Breast epithelium (tissue), 4 donors: ENCODE results near the gene RPS6KA4. TPM values are rescaled to one million over a fixed set of nuclear protein-coding genes. Genes with fewer than 3 reads are reported as not detected.

ENCODE experiments used
- DNase-seq, 2 donors: peaks; one replicate each; pipeline ENCODE4 v3.0.0-alpha.2; 2019; ENCODE audit warnings: low spot score in 2 of 2
- H3K27ac ChIP-seq, 2 donors: fragments of 200-600 bp; sonication (generic) in 1 of 2; one replicate each; pipeline ENCODE4 v1.5.1; 2016 to 2019; ENCODE audit warnings: mild to moderate bottlenecking in 1 of 2
- H3K27me3 ChIP-seq, 2 donors: fragments of 200-600 bp; sonication (generic) in 1 of 2; one replicate each; pipeline versions ENCODE4 v1.5.1 to v1.6.0; 2017 to 2019; ENCODE audit warnings: control low read depth in 1 of 2, mild to moderate bottlenecking in 1 of 2
- H3K36me3 ChIP-seq: fragments of 200-600 bp; one replicate; pipeline ENCODE4 v1.5.1; 2019
- H3K4me1 ChIP-seq, 2 donors: fragments of 200-600 bp; sonication (generic); one replicate each; pipeline ENCODE4 v1.5.1; 2016 to 2019; ENCODE audit warnings: control low read depth in 1 of 2
- H3K4me3 ChIP-seq, 3 donors: fragments of 200-600 bp; sonication (generic); 1 replicate in 2 of 3; 2 replicates in 1 of 3; pipeline ENCODE4 v1.5.1; 2016 to 2019; ENCODE audit warnings: mild to moderate bottlenecking in 3 of 3, moderate library complexity in 2 of 3
- H3K9me3 ChIP-seq, 2 donors: fragments of 200-600 bp; sonication (generic) in 1 of 2; one replicate each; pipeline ENCODE4 v1.5.1; 2016 to 2019; ENCODE audit warnings: control low read depth in 1 of 2
- CTCF ChIP-seq, 3 donors: fragments of 450-650 bp; IDR thresholded peaks; one replicate each; pipeline ENCODE4 v1.5.1; 2016 to 2017; ENCODE audit warnings: antibody characterized with exemption in 3 of 3, mild to moderate bottlenecking in 3 of 3, moderate library complexity in 3 of 3
- POLR2A ChIP-seq: fragments of 450-650 bp; IDR thresholded peaks from one replicate; pipeline ENCODE4 v1.6.1; 2016; ENCODE audit warnings: antibody characterized with exemption, mild to moderate bottlenecking, moderate library complexity
- POLR2AphosphoS5 ChIP-seq, 3 donors: sonication (generic); formaldehyde crosslinking; IDR thresholded peaks; one replicate each; pipeline ENCODE4 v1.6.1; 2017; ENCODE audit warnings: antibody characterized with exemption in 3 of 3
- intact Hi-C: fragments of 100-400 bp; cut with DNase I; formaldehyde crosslinking; loops from one replicate; pipeline ENCODE4 v1.15.1; 2023; ENCODE audit warnings: low total_unique reads
- total RNA-seq, 3 donors: library from RNA; depleted of rRNA; stranded (reverse); fragments of >200 nt; gene quantifications; one replicate each; pipeline ENCODE4 v1.1.0, GENCODE V29; 2016

Gene RPS6KA4
- total RNA-seq, 3 donors from 2014 or later: 16.7 to 20.6 (median 19.4) TPM

GRCh38 chr11:64372802-64373597, 14.0 kb downstream of the RPS6KA4 start:
- Histone ChIP-seq H3K27ac (no peak overlapping the region), H3K4me1 (no peaks in the 10 kb centered on the region), H3K9me3 (no peaks in the 10 kb centered on the region), H3K36me3 (no peaks in the 10 kb centered on the region), H3K4me3 (no peak overlapping the region), H3K27me3 (no peaks in the 10 kb centered on the region)
- no peak for DNase-seq
- intact Hi-C loops: no loop called here
- TF ChIP-seq POLR2A: no peak
- no peak for TF ChIP-seq CTCF (IDR thresholded peaks at IDR 0.05)
- no peak for TF ChIP-seq POLR2AphosphoS5 (IDR thresholded peaks at IDR 0.05)

GRCh38 chr11:64373598-64373974, 14.6 kb downstream of the RPS6KA4 start:
- H3K27me3 ChIP-seq: no peaks in the 10 kb centered on the region
- no peak for DNase-seq
- no peak for TF ChIP-seq POLR2A
- TF ChIP-seq POLR2AphosphoS5 (IDR thresholded peaks at IDR 0.05): no peak
- no peak for TF ChIP-seq CTCF (IDR thresholded peaks at IDR 0.05)
- no peaks in the 10 kb centered on the region for H3K36me3 ChIP-seq
- H3K9me3 ChIP-seq: no peaks in the 10 kb centered on the region
- no peak overlapping the region for H3K4me3 ChIP-seq
- intact Hi-C loops: no loop called here
- H3K27ac ChIP-seq: no peak overlapping the region
- H3K4me1 ChIP-seq: no peaks in the 10 kb centered on the region

- H3K4me1 ChIP-seq: no peaks in the 10 kb centered on the region
- TF ChIP-seq POLR2A: no peak
- TF ChIP-seq POLR2AphosphoS5 (IDR thresholded peaks at IDR 0.05): no peak
- no peak for TF ChIP-seq CTCF (IDR thresholded peaks at IDR 0.05)
- H3K4me3 ChIP-seq: no peak overlapping the region
- no peaks in the 10 kb centered on the region for H3K9me3 ChIP-seq
- intact Hi-C loops: no loop called here
- no peaks in the 10 kb centered on the region for H3K27me3 ChIP-seq
- H3K27ac ChIP-seq: no peak overlapping the region
- H3K36me3 ChIP-seq: no peaks in the 10 kb centered on the region
- DNase-seq: no peak
Measured at GRCh38 chr11:64376071-64376470, 17.1 kb downstream of the RPS6KA4 start.

- H3K36me3 ChIP-seq: no peaks in the 10 kb centered on the region
- no peak for DNase-seq
- H3K27me3 ChIP-seq: peaks cover 0 to under 1% of the 10 kb centered on the region in 2 donors
- peak overlapping the region in 1 of 3 donors; percentile 12 for H3K4me3 ChIP-seq
- H3K4me1 ChIP-seq: no peaks in the 10 kb centered on the region
- intact Hi-C loops: no loop called here
- TF ChIP-seq POLR2AphosphoS5 (IDR thresholded peaks at IDR 0.05) (no peak), POLR2A (no peak), CTCF (IDR thresholded peaks at IDR 0.05) (no peak)
- no peaks in the 10 kb centered on the region for H3K9me3 ChIP-seq
- H3K27ac ChIP-seq: peak overlapping the region in 1 of 2 donors; percentile 9
Measured at GRCh38 chr11:64378335-64378880, 19.4 kb downstream of the RPS6KA4 start.

- Histone ChIP-seq H3K9me3 (no peaks in the 10 kb centered on the region), H3K27me3 (peaks cover 0 to 3% of the 10 kb centered on the region in 2 donors), H3K4me1 (no peaks in the 10 kb centered on the region), H3K4me3 (peak overlapping the region in 1 of 3 donors; percentile 12), H3K27ac (no peak overlapping the region), H3K36me3 (no peaks in the 10 kb centered on the region)
- no peak for DNase-seq
- TF ChIP-seq CTCF (IDR thresholded peaks at IDR 0.05) (no peak), POLR2AphosphoS5 (IDR thresholded peaks at IDR 0.05) (no peak), POLR2A (no peak)
- intact Hi-C loops: no loop called here
Measured at GRCh38 chr11:64379160-64379559, 20.2 kb downstream of the RPS6KA4 start.
